Renal cortex interstitium (tissue), 11 donors: Measurements from ENCODE around the gene ORM1. TPM values are rescaled to one million over a fixed set of nuclear protein-coding genes. Genes with fewer than 3 reads are reported as not detected.

Source experiments
- DNase-seq, 11 donors: peaks; one replicate each; pipeline ENCODE4 v3.0.0-alpha.2; 2013; ENCODE audit warnings: low read depth in 9 of 11, low spot score in 4 of 11; ENCODE audit errors: extremely low read depth in 1 of 11
- polyA plus RNA-seq, 3 donors: library from polyadenylated mRNA; unstranded; fragments of 120-200 nt; gene quantifications; one replicate each; pipeline ENCODE4 v1.2.1, GENCODE V29; 2013; ENCODE audit not compliant: insufficient read length in 3 of 3

The ORM1 gene
- polyA plus RNA-seq, 3 donors, result 0.32 to 0.48 TPM; not detected in 1

DNA sequence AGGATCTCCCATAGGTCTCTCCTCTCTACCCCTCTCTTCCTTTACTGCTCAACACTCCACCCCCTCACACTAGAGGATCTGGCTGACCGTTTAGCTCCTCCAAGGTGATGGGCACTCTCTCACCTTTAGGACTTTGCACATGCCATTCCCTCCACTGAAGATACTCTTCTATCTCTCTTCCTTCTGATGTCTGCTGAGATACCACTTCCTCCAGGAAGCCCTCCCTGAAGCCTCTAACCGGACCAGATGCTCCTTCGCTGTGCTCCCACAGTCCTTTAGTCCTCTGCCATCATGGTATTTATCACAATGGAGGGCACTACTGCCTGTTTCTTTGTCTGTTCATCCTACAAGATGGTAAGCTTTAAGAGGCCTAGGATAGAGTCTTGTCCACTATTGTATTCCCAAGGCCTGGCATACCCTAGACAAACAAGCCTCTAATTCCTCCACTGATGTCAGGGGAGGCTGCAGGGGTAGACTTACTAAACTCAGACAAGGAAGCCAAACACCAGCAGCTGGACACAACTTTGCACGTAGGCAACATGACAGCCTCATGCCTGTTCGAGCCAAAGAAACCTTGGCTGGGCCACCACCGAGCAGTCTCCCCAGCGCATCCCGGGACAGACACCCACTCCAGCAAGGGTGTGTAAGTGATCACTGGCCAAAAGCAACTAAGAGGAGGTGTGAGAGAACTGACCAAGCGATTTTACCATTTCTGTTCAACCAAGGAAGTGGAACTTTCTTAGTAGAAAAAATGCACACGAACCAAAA, 27.0 kb downstream of the ORM1 start:
- no peak for DNase-seq

DNA sequence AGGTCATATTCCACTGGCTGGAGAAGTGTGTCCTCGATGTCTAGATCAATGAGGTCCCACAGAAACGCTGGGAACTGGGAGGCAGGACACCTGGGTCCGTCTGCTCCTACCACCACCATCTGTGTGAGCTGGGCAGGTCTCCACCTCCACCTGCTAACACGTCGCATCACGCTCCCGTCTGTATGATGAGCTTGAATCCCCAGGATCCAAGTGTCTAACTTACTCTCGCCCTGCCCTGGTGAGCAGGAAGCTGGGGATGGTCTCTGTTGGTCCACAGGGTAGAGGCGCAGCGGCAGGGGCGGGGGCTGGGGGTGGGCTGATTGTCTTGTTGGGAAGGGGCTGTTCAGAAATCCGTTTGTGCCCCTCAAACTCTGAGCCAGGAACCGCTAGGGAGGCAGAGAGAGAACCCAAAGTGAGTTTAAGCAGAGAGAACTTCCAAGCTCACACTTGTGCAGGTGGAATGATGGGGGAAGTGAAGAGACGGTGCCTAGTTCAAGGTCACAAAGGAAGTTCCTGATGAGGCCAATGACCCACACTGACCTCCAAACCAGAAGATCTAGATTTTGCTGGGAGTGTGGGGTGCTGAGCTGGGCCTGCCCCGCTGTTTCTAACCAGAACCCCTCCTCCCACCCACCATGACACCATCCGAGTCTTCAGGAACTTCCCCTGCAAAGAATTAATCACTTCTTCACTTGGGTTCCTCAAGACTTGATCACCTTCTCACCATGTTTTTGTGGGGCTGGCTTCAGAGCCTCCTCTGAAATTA, 27.9 kb downstream of the ORM1 start:
- no peak for DNase-seq

DNA sequence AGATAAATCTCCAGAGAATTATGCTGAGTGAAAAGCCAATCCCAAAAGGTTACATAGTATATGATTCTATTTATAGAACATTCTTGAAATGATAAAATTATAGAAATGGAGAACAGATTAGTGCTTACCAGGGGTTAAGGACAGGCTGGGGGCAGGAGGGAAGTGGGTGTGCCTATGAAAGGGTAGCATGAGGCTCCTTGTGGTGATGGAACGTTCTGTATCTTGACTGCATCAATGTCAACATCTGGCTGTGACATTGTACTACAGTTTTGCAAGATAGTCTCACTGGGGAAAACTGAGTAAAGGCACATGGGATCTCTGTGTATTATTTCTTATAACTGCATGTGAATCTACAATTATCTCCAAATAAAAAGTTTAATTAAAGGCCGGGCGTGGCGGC, 29.0 kb downstream of the ORM1 start:
- DNase-seq, result no peak

DNA sequence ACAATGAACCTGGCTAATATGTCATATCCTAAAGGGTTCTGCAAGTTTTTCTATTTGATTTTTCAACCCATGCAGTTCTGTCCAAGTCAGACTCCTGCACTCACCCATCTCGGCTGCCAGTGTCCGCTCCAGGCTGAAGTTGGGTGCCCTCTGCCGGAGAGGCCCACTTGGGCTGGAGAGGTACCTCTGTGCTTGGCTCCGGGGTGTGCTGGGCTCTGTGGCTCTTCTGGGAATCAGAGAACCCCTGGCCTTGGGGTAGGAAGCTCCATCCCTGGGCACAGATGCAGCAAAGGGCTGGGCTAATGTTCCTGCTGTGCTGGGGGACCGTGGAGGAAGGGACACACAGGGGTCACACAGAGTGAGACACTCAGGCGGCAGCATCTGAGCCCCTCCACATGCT, 32.9 kb downstream of the ORM1 start:
- no peak for DNase-seq

DNA sequence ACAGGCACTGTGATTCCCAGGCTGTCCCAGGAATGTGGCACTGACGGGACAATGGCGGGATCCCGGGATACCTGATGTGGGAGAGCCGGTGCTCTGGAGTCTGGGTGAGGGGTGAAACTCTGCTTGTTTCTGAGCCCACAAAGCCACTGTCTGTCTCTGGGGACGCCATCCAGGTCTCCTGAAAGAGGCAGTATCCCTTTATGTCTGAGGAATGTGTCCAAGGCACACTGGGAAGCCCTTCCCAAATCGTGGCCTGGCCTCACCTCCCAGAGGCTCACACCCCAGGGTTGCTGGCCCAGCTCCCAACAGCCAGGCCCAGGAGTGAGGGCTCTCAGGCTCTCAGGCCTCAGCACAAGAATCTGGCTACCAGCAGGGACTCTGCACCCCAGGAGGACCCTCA, 33.9 kb downstream of the ORM1 start:
- DNase-seq, result no peak

DNA sequence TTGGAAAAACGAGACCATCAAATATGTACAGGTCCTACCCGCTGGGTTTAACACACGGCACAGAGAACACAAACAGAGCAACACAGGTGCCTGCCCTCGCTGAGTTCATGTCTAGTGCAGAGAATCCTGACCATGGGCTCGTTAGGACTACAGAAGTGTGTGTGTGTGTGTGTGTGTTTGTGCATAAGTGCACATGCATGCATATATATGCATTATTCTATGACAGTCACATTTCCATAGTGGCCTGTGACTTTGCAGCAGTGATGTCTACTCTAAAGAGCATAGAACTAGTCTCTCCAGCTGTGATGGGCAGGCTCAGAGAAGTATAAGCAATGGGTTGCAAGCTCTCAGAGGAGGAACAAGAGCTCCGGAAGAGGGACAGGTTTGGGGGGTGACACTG, 34.5 kb downstream of the ORM1 start:
- no peak for DNase-seq

DNA sequence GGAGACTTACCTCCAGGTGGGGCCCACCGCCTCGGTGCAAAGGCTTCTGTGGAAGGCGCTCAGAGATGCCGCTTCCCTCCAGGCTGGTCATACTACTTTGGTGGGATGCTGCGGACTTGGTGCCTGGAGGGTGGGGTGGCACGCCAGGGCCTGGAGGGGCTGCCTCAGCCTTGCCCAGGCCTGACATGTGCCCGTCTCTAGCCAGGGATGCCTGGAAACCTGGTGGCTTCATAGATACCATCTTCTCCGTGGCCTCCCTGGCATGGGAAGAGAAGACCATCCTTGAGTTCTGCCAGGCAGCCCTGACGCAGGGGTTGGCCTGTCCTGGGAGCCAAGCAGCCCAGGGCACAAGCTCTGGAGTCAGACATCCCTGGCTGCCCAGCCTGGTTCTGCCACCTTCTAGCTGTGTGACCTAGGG, 35.0 kb downstream of the ORM1 start:
- DNase-seq, result no peak

DNA sequence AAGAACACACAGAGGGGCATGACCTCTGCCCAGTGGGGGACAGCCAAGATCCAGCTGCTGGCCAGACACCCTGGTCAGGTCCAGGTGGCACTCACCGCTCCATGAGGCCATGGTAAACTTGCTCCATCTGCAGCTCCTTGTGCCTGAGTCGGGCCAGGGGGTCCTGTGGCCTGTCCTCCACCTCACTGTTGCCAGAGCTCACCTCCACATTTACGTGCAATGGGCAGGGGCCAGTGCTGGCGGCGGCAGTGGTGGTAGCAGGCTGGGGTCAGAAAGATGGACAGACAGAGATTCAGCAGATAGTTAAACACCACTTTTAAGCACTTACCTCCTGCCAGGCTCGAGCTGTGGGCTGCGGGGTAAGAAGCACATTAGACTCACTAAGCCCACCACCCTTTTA, 36.9 kb downstream of the ORM1 start:
- no peak for DNase-seq

DNA sequence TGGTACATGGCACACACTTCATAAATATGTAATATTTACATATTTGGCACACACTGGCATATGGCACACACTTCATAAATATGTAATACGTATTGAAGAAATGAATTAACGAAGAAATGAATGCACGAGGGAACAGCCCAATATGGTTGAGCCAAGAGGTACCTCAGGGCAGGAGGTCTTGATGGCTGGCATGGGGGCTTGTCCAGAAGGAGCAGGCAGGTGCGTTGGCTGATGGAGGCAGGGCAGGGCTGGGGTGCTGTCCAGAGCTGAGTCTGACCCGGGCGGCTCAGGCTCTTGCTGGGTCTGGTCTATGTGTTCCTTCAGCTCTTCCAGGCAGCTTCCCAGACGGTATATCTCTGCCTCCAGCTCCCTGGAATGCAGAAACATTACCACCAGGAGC, 38.6 kb downstream of the ORM1 start:
- DNase-seq, result no peak

DNA sequence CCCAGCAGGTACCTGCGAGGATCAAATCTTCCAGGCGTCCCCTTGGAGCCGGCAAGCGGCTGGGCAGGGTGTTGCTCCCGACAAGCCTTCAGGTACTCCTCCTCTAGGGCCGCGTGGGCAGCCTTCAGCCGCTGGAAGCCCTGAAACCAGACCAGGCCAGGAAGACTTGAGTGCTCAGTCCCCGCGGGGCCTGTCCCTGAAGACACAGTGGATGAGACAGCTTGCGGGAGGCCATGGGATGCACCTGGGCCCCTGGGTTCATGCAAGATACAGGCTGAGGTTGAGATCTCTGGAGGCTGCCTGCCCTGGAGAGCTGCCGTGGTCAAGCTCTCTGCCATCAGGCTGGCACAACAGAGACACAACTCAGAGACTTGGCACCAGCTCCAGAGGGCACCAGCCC, 39.5 kb downstream of the ORM1 start:
- no peak for DNase-seq

DNA sequence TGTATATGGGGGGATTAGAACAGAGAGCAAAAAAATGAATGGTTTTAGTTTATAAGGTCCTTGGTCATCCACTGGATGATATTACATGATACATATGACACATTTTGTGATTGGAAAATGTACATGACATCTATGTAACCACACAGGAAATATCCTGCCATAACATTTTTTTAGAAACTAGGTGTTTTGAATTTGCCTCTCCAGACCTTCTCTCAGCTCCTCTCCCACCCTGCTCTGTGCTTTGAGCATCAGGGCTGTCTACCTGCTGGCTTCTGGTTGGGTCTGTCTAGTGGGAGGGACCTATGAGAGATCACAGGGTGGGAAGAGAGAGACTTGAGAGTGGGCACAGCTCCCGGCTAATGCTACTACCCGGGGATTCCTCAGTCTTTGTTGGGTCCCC, 40.5 kb downstream of the ORM1 start:
- DNase-seq, result no peak

DNA sequence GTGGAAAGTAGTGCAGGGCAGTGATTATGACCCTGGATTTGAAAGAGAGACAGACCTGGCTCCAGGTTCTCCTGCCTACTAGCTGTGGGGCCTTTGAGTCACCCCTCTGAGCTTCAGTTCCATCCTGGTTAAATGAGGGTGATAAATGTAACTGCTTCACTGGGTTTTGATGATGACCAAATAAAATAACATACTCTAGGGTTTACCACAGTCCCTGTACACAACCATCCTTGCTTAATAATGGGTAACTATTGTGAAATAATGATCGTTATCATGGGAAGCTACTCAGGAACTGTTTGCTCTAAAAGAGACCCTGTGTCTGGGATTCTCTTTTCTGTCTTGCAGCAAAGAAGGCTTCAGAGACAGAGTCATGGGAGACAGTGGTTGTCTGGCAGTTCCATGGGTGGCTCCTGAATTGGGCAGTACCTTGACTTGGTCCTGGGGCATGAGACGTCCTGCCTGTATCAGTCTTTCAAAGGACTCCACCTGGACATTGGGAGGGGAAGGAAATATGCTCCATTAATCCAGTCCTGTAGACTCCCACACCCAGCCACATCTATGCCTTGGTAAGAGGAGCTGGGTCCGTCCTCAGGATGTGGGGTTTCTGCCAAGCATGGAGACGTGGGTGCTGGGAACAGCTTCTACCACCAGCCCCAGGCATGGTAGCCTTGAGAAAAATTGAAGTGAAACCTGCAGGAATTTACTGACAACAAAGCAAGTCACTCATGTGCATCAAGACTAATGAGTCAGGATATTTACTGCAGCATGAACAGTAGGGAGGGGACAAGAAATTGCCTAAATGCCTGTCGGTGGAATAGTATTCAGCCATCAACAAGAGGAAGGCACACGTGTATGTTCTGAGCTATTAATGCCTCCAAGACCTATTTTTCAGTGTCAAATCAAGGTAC, 41.5 kb downstream of the ORM1 start:
- DNase-seq, result no peak

DNA sequence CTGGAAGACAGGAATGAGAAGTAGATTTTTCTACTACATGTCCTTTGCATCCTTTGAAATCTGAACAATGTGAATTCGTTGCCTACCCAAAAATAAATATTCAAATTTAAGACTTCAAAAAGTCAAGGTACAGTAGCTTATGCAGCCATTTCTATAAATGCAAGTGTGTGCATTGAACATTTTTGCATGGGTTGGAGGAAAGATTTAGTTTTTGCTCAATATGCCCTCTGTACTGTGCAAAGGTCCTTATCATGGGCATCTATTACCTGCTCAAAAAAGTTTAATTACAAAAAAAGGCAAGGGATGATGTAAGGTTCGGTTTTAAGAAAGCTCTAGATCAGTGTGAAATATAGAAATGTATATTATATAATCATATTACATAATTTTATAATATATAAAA, 42.3 kb downstream of the ORM1 start:
- DNase-seq, result no peak

DNA sequence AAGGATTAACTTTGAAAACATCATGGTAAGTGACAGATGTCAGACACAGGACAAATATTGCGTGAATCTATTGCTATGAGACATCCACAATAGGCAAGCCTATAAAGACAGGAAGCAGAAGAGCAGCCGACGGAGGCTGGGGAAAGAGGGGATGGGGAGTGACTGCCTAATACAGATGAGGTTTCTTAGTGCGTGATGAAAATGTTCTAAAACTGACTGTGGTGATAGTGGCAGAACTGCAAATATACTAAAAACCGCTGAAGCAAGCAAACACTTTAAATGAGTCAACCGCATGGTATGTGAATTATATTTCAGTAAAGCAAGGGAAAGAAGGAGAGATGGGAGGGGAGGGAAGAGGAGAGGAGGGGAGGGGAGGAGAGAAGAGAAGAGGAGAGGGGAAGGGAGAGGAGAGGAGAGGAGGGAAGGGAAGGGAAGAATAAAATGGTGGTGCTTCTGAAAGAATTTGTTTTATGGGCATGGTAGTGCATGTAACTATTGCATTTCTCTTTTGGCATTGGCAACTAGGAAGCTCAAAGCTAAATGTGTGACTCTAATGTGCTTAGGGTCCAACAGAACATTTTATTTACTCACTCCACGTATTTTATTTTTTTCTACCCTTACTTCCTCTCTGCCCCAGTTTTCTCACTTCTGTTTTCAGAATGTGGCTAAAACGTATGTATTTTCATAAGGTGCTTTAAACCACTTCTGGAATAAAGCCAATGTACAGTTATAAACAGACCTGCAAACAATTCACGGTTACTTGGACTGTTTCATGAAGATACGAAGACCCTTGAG, 43.6 kb downstream of the ORM1 start:
- DNase-seq, result no peak

DNA sequence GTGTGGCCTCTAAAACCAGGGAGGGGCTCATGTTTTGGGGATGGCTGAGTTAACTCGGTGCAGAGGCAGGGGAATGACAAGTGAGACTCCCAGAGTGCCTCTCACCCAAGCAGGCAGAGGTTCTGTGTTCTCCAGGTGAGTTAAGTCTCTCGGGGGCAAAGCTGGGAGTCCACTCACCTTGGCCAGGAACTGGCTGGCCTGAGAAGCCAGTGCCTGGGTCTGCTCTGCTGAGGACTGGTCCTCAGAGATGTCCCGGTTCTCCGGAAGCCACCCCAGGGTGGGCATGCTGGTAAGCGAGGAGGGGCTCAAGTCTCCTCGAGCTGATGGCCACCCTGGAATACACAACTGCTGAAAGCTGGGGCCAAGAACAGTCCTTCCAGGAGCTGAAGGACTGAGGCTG, 44.5 kb downstream of the ORM1 start:
- DNase-seq, result no peak

DNA sequence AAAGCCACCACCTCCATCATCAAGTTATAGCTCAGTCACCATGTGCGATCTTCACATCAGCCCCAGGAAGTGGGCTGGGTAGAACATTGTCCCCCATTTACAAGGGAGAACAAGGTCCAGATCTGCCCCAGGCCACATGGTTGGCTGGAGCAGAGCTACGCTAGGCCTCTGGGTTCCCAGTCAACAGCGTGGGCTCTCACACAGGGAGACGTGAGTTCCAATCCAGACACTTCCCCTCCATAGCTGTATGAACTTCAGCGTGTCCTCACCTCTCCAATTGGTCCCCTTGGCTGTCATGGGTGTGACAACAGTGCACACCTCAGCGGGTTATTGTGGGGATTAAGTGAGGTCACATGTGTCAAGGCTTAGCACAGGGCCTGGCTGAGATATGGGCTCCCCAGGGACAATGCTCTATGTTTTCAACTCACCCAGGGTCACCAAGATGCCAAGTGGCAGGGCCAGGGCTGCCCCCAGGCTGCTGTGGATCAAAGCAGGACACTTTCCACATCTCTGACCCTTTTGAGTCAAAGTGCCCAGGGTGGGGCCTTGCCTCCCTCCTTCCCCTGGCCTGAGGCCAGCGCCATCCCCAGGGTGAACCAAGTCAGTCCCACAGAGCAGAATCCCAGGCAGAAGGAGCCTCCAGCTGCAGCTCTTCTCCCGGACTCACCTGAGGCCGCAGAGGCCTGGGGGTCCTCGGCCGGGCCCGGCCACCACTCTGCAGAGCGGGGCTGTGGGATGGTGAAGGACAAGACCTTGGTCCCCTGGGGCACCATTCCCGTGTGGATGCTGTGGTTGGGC, 45.1 kb downstream of the ORM1 start:
- no peak for DNase-seq

DNA sequence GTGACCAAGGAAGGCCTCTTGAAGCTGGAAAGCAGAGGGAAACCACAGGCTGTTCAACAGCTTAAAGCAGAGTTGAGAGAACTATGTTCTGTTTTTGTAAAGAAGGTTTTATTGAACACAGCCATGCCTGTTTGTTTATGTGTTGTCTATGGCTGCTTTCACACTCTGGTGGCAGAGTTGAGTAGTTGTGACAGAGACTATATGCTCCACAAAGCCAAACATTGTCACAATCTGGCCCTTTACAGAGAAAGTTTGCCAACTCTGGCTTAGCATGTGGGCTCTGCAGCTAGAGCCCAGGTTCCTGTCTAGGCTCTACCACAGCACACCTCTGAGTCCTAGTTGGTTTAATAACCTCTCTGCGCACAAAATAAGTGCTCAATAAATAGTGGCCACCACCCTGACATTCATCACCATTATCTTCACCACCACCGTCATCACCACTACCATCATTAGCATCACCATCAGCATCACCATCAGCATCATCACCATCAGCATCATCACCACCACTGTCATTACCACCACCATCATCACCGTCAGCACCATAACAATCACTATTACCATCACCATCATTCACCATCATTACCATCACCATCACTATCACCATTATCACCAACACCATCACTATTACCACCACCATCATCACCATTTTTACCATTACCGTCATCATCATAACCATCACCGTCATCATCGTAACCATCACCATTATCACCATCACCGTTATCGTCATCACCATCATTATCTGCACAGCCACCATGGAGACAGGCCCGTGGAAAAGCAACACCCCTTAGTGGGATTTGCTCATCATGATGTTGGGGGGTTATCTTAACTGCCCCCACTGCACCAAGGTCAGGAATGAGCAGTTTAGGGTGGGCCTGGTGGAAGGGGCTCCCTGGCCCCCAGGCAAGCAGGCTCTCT, 46.6 kb downstream of the ORM1 start:
- no peak for DNase-seq
